ENCODE results near the gene TMIGD1.

TMIGD1 gene

GRCh38 chr17:30333503-30334360, at the start of gene TMIGD1:
Gene TMIGD1, minus strand, starts transcription at chr17:30334057. Its CDS starts 1,924 bp downstream, at chr17:30332133.
- no peak within 1 kb of the TSS for H3K27ac ChIP-seq (ENCODE audit: low read length)
- H3K27me3 ChIP-seq (ENCODE audit: control insufficient read depth in 1 of 2, insufficient read depth in 2 of 2, low read length in 2 of 2): no peaks in the 10 kb centered on the region
- H3K9ac ChIP-seq (ENCODE audit: low read length in 2 of 2): no peak within 1 kb of the TSS
- H3K4me3 ChIP-seq (ENCODE audit: low read length in 2 of 2): no peak within 1 kb of the TSS
- H3K9me3 ChIP-seq (ENCODE audit: control insufficient read depth in 2 of 2, low read length in 2 of 2): no peaks in the 10 kb centered on the region
- H3K4me1 ChIP-seq (ENCODE audit: control insufficient read depth, insufficient read depth, low read length): no peaks in the 10 kb centered on the region
- H3K36me3 ChIP-seq (ENCODE audit: control insufficient read depth in 2 of 2, insufficient read depth in 2 of 2, low read length in 2 of 2): no peaks in the 10 kb centered on the region

GRCh38 chr17:30382345-30382744, 48.5 kb upstream of the TMIGD1 start:
- Histone ChIP-seq H3K36me3 (ENCODE audit: control insufficient read depth in 2 of 2, insufficient read depth in 2 of 2, low read length in 2 of 2) (peaks cover 2 to 12% of the 10 kb centered on the region in 2 donors), H3K27me3 (ENCODE audit: control insufficient read depth in 1 of 2, insufficient read depth in 2 of 2, low read length in 2 of 2) (no peaks in the 10 kb centered on the region), H3K4me3 (ENCODE audit: low read length in 2 of 2) (no peak overlapping the region), H3K27ac (ENCODE audit: low read length) (no peak overlapping the region), H3K9me3 (ENCODE audit: control insufficient read depth in 2 of 2, low read length in 2 of 2) (no peaks in the 10 kb centered on the region), H3K9ac (ENCODE audit: low read length in 2 of 2) (no peak overlapping the region), H3K4me1 (ENCODE audit: control insufficient read depth, insufficient read depth, low read length) (peaks cover 23% of the 10 kb centered on the region)

- Histone ChIP-seq H3K4me1 (ENCODE audit: control insufficient read depth, insufficient read depth, low read length) (peaks cover 23% of the 10 kb centered on the region), H3K36me3 (ENCODE audit: control insufficient read depth in 2 of 2, insufficient read depth in 2 of 2, low read length in 2 of 2) (peaks cover 2 to 6% of the 10 kb centered on the region in 2 donors), H3K9me3 (ENCODE audit: control insufficient read depth in 2 of 2, low read length in 2 of 2) (no peaks in the 10 kb centered on the region), H3K27me3 (ENCODE audit: control insufficient read depth in 1 of 2, insufficient read depth in 2 of 2, low read length in 2 of 2) (no peaks in the 10 kb centered on the region), H3K9ac (ENCODE audit: low read length in 2 of 2) (peak overlapping the region in 1 of 2 donors; percentile 12), H3K27ac (ENCODE audit: low read length) (no peak overlapping the region), H3K4me3 (ENCODE audit: low read length in 2 of 2) (peak overlapping the region; percentile 29 to 84)
These were observed 47.4 kb upstream of the TMIGD1 start for GRCh38 chr17:30381340-30381659.

GRCh38 chr17:30380643-30381339, 46.9 kb upstream of the TMIGD1 start:
- peak overlapping the region; percentile 76 to 78 for H3K9ac ChIP-seq (ENCODE audit: low read length in 2 of 2)
- peaks cover 2 to 5% of the 10 kb centered on the region in 2 donors for H3K36me3 ChIP-seq (ENCODE audit: control insufficient read depth in 2 of 2, insufficient read depth in 2 of 2, low read length in 2 of 2)
- H3K27ac ChIP-seq (ENCODE audit: low read length): no peak overlapping the region
- no peaks in the 10 kb centered on the region for H3K9me3 ChIP-seq (ENCODE audit: control insufficient read depth in 2 of 2, low read length in 2 of 2)
- H3K27me3 ChIP-seq (ENCODE audit: control insufficient read depth in 1 of 2, insufficient read depth in 2 of 2, low read length in 2 of 2): no peaks in the 10 kb centered on the region
- H3K4me3 ChIP-seq (ENCODE audit: low read length in 2 of 2): peak overlapping the region; percentile 77 to 84
- peaks cover 23% of the 10 kb centered on the region for H3K4me1 ChIP-seq (ENCODE audit: control insufficient read depth, insufficient read depth, low read length)

GRCh38 chr17:30379903-30380381, 46.1 kb upstream of the TMIGD1 start:
- Histone ChIP-seq H3K4me1 (ENCODE audit: control insufficient read depth, insufficient read depth, low read length) (peaks cover 23% of the 10 kb centered on the region), H3K9me3 (ENCODE audit: control insufficient read depth in 2 of 2, low read length in 2 of 2) (no peaks in the 10 kb centered on the region), H3K27me3 (ENCODE audit: control insufficient read depth in 1 of 2, insufficient read depth in 2 of 2, low read length in 2 of 2) (no peaks in the 10 kb centered on the region), H3K9ac (ENCODE audit: low read length in 2 of 2) (peak overlapping the region; percentile 76 to 78), H3K27ac (ENCODE audit: low read length) (no peak overlapping the region), H3K36me3 (ENCODE audit: control insufficient read depth in 2 of 2, insufficient read depth in 2 of 2, low read length in 2 of 2) (no peaks in the 10 kb centered on the region), H3K4me3 (ENCODE audit: low read length in 2 of 2) (peak overlapping the region; percentile 77 to 84)

- Histone ChIP-seq H3K9me3 (ENCODE audit: control insufficient read depth in 2 of 2, low read length in 2 of 2) (no peaks in the 10 kb centered on the region), H3K9ac (ENCODE audit: low read length in 2 of 2) (peak overlapping the region; percentile 76 to 78), H3K36me3 (ENCODE audit: control insufficient read depth in 2 of 2, insufficient read depth in 2 of 2, low read length in 2 of 2) (no peaks in the 10 kb centered on the region), H3K27me3 (ENCODE audit: control insufficient read depth in 1 of 2, insufficient read depth in 2 of 2, low read length in 2 of 2) (no peaks in the 10 kb centered on the region), H3K4me1 (ENCODE audit: control insufficient read depth, insufficient read depth, low read length) (peaks cover 23% of the 10 kb centered on the region), H3K27ac (ENCODE audit: low read length) (peak overlapping the region; percentile 78), H3K4me3 (ENCODE audit: low read length in 2 of 2) (peak overlapping the region; percentile 77 to 84)
These were observed 45.5 kb upstream of the TMIGD1 start for GRCh38 chr17:30379303-30379902.

- peak within 1 kb of the TSS; percentile 76 to 83 for H3K9ac ChIP-seq (ENCODE audit: low read length in 2 of 2)
- peaks cover 23% of the 10 kb centered on the region for H3K4me1 ChIP-seq (ENCODE audit: control insufficient read depth, insufficient read depth, low read length)
- H3K27me3 ChIP-seq (ENCODE audit: control insufficient read depth in 1 of 2, insufficient read depth in 2 of 2, low read length in 2 of 2): peaks cover 0 to 2% of the 10 kb centered on the region in 2 donors
These were observed 45.0 kb upstream of the TMIGD1 start, which contains the start of gene CPD for GRCh38 chr17:30378825-30379302. Gene CPD, plus strand, starts transcription at chr17:30378927. Its CDS starts 54 bp downstream, at chr17:30378981.

GRCh38 chr17:30378241-30378824, 44.5 kb upstream of the TMIGD1 start:
- Histone ChIP-seq H3K27me3 (ENCODE audit: control insufficient read depth in 1 of 2, insufficient read depth in 2 of 2, low read length in 2 of 2) (peaks cover 0 to 4% of the 10 kb centered on the region in 2 donors), H3K27ac (ENCODE audit: low read length) (peak overlapping the region; percentile 78), H3K9me3 (ENCODE audit: control insufficient read depth in 2 of 2, low read length in 2 of 2) (no peaks in the 10 kb centered on the region), H3K4me3 (ENCODE audit: low read length in 2 of 2) (peak overlapping the region; percentile 78 to 84), H3K4me1 (ENCODE audit: control insufficient read depth, insufficient read depth, low read length) (peaks cover 23% of the 10 kb centered on the region), H3K9ac (ENCODE audit: low read length in 2 of 2) (peak overlapping the region; percentile 76 to 83), H3K36me3 (ENCODE audit: control insufficient read depth in 2 of 2, insufficient read depth in 2 of 2, low read length in 2 of 2) (no peaks in the 10 kb centered on the region)

More at GRCh38 chr17:30378825-30379302, 45.0 kb upstream of the TMIGD1 start, which contains the start of gene CPD:
- Histone ChIP-seq H3K36me3 (ENCODE audit: control insufficient read depth in 2 of 2, insufficient read depth in 2 of 2, low read length in 2 of 2) (no peaks in the 10 kb centered on the region), H3K9me3 (ENCODE audit: control insufficient read depth in 2 of 2, low read length in 2 of 2) (no peaks in the 10 kb centered on the region), H3K27ac (ENCODE audit: low read length) (peak within 1 kb of the TSS; percentile 78), H3K4me3 (ENCODE audit: low read length in 2 of 2) (peak within 1 kb of the TSS; percentile 78 to 84)

- Histone ChIP-seq H3K9me3 (ENCODE audit: control insufficient read depth in 2 of 2, low read length in 2 of 2) (no peaks in the 10 kb centered on the region), H3K4me1 (ENCODE audit: control insufficient read depth, insufficient read depth, low read length) (peaks cover 23% of the 10 kb centered on the region), H3K27ac (ENCODE audit: low read length) (peak overlapping the region; percentile 78), H3K36me3 (ENCODE audit: control insufficient read depth in 2 of 2, insufficient read depth in 2 of 2, low read length in 2 of 2) (no peaks in the 10 kb centered on the region), H3K9ac (ENCODE audit: low read length in 2 of 2) (peak overlapping the region; percentile 76 to 83), H3K4me3 (ENCODE audit: low read length in 2 of 2) (peak overlapping the region; percentile 78 to 84), H3K27me3 (ENCODE audit: control insufficient read depth in 1 of 2, insufficient read depth in 2 of 2, low read length in 2 of 2) (peaks cover 0 to 4% of the 10 kb centered on the region in 2 donors)
These were observed 43.9 kb upstream of the TMIGD1 start for GRCh38 chr17:30377574-30378240.

All from stomach smooth muscle (tissue), 2 donors.